HG02885 (cell line): ENCODE measurements around the gene CHMP4A.
A peak's percentile ranks its signal among the peaks of the same experiment; 100 is the strongest.

Source experiments
- ATAC-seq: cut with Tn5 transposase; IDR thresholded peaks from one replicate; pipeline ENCODE4 v1.9.1; 2021; ENCODE audit warnings: mild to moderate bottlenecking; ENCODE audit not compliant: unreplicated experiment, poor library complexity

Gene CHMP4A

GRCh38 chr14:24182110-24182882 is 31.0 kb downstream of the CHMP4A start:
- ATAC-seq = no peak

DNA sequence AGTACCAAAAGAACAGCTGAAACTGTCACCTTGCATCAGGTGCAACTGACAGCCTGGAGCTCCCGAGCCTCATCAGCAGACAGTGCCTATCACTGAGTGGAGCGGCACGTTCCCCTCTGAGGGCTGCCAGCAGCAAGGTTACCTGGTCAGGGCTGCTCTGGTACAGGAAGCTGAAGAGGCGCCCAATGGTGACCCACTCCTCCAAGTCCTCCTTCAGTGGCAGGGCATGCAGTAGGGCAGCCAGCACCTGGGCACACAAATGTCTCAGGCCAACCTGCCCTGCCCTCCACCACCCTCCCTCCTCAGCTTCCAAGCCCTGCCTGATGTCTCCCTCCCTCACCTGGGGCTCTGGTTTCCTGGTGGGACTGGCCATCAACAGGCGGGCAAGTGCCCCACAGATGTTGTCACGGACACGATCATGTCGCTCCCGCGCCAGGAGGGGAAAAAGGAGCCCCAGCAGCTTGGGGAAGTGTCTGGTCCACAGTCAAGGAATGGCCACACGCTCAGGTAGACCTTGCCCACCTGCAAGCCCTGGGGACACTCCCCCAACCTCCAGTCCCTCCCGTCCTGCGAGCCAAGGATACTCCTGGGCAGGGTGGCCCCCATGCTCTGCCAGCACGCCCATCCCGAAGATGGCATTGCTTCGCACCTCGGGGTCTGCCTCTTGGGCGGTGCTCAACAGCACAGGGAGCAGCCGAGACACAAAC is 31.8 kb downstream of the CHMP4A start:
- ATAC-seq = no peak

DNA sequence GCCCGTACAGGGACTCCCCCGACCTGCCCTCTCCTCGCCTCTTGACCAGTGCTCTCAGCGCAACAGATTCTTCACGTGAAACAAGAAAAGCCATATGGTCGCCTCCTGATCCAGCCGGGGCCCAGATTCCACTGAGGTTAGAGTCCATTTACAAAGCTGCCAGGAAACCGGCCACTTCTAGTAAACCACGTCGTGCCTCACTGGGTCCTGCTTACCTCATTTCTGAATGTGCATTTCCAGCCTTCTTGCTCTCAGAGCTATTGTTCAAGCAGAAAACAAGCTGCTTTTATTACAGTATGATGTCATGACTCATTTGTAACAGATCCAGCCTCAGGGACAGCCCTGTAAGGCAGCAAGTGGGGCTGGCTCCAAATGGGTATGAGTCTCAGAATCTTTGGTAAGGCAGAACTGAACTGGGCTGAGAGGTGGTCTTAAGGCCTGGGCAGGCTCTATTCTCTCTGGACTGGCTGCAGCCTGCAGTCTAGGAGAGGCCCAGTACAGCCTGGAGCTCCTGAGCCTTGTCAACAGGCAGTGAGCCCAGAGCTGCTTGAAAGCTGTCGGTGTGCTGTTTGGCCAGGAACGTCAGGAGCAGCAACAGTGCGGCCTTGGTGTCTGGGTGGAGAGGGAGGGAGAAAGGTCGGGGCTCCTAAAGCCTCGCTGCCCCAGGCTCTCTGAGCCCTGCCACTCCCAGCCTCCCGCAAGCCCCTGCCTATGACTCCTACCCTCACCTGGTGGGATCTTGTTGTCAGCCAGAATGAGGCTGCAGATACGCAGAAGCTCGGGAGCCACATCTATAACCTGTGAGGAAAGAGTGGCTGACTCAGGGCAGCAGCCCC is 33.1 kb downstream of the CHMP4A start:
- ATAC-seq = no peak

GRCh38 chr14:24179294-24179960 is 33.9 kb downstream of the CHMP4A start:
- no peak for ATAC-seq

GRCh38 chr14:24178399-24179178 is 34.7 kb downstream of the CHMP4A start:
- no peak for ATAC-seq

GRCh38 chr14:24177891-24178290 is 35.4 kb downstream of the CHMP4A start:
- no peak for ATAC-seq

GRCh38 chr14:24177041-24177825 is 36.1 kb downstream of the CHMP4A start:
- no peak for ATAC-seq

DNA sequence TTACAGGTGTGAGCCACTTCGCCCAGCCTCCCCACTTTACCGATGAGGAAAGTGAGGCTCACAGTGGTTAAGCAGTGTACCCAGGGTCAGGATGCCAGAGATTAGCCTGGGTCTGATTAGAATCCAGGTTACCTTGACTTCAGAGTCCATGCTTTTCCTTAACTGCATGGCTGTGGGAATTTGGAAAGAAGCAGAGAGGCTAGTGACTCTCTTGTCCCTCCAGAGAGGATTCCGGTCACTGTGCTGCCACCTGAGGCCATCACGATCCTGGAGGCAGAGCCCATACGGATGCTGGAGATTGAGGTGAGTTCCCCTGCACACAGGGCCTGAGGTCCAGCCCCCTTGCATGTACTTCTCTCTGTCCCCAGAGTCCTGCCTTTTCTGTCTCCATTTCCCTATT is 36.7 kb downstream of the CHMP4A start:
- no peak for ATAC-seq

DNA sequence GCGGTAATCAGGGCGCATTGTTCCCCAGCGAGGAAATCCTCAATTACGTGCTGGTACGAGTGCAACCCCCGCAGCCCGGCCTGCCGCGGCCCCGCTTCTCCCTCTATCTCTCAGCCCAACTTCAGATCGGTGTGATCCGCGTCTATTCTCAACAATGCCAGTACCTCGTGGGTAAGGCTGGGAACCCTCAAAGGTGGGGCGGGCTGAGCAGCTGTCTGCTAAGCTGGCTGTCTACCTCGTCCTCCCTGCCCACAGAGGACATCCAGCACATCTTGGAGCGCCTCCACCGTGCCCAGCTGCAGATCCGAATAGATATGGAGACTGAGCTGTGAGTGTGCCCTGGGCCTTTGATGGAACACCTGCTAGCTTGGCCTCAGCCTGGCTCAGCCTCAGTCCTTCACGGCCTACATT is 40.4 kb downstream of the CHMP4A start:
- ATAC-seq = no peak

GRCh38 chr14:24172261-24172860 is 40.9 kb downstream of the CHMP4A start:
- no peak for ATAC-seq

GRCh38 chr14:24171422-24172260 is 41.6 kb downstream of the CHMP4A start, which contains the start of gene REC8:
TSS of gene REC8 (plus strand) at chr14:24172080. CDS start at chr14:24172553, 473 bp downstream.
- peak; percentile 69 for ATAC-seq

DNA sequence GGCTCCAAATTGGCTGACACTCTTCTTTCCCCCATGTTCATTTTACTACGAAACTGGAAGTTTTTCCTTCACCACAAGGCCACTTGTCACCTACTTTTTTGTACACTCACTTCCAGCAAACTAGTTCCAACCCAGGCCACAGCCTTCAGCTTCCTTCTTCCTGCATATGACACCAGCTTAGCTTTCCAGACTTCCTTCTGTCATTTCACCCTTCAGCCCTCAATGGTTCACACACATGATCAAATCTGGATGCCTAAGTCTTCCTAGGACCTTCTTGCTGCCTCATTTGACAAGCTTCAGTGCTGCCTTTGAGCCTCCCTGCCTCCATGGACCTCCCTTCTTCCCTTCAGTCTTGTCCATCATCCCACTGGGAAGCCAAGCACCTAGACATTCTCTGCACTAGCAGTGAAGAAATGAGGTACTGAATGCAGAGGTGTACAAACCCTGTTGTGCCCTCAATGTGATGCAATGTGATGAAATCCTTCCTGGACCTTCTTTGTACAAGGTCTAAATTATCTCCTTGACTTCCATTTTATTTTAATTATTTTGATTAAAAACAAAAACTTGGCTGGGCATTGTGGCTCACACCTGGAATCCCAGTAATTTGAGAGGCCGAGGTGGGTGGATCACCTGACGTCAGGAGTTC is 45.7 kb downstream of the CHMP4A start:
- ATAC-seq = no peak

DNA sequence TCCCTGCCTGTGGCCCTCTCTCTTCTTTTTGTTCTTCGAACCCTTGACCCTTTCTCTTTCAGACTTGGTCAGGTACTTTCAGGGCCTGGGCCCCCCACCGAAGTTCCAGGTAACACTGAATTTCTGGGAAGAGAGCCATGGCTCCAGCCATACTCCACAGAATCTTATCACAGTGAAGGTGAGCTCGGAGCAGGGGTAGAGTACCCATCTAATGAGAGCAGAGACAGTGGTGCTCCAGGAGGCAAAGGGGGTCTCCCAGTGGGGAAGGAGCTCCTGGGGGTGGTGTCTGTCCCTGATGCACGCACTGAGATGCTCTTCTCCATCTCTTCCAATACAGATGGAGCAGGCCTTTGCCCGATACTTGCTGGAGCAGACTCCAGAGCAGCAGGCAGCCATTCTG is 47.5 kb downstream of the CHMP4A start:
- no peak for ATAC-seq

- ATAC-seq = no peak
Observed at GRCh38 chr14:24164518-24164991, 48.7 kb downstream of the CHMP4A start.

DNA sequence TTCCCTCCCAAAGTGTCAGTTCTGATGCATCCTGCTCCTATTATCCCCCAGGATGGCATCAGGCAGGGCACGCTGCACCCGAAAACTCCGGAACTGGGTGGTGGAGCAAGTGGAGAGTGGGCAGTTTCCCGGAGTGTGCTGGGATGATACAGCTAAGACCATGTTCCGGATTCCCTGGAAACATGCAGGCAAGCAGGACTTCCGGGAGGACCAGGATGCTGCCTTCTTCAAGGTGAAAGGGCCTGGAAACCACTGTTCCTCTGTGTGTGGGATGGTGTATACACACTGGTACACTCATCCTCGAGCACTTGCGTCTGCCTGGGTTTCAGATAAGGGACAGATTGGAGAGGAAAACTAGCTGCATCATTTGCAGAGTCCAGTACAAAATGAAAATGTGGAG is 51.2 kb downstream of the CHMP4A start:
- ATAC-seq = no peak

DNA sequence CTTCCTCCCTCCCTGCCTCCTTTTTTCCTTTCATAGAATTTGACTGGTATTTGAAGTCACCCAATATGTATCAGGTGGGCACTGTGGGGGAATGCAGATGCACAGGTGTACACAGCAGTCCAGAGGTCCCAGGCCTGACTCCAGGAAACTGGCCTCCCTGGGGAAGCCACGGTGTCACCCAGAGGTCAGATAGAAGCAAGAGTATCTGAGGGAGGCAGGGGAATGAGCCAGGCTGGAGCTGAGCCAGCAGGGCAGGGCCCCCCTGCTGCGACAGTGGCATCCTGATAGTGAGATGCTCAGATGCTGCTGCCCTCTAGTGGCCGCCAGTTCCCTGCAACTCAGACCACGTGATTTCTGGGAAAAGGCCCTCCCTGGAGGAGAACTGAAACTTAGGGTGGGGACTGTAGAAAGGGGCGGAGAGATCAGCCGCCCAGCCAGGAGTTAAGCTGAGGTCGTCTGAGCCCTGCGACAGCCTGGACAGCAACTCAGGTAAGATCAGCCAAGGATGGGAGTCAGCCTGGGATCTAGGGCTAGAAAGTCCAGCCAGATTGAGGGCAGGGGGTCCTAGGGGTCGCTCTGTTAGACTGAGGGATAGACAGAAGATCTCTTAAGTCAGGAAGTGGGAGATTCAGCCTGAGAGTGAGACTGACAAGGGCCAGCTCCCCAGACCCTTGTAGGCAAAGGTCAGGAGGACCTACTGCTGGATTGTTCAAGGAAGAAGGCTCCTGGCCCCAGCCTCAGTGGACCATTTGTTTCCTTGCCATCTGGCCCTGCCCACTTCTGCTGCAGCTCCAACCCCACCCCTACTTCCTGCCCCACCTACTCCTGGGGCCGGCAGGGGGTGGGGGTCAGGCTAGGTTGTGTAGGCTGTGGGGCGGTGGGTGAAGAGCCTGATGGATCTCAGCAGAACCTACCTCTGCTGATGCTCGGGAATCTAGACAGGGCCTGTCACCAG is 52.2 kb downstream of the CHMP4A start, which contains the start of gene IRF9:
Gene IRF9, plus strand, starts transcription at position 416 of the 955 bp plus-strand sequence. CDS start 880 bp downstream, outside the sequence.
- ATAC-seq = peak; percentile 87
